Renal pelvis (tissue), 4 donors: ENCODE results near the gene TPST2. TPM values are rescaled to one million over a fixed set of nuclear protein-coding genes. Genes with fewer than 3 reads are reported as not detected.
"Not testable (repeated sequence)": the region's sequence is repeated elsewhere in the genome, so short reads cannot be mapped to it uniquely, and the experiment has no call there.

Experiments used
- DNase-seq: peaks from one replicate; pipeline ENCODE4 v3.0.0-alpha.2; 2013
- polyA plus RNA-seq, 3 donors: library from polyadenylated mRNA; unstranded; fragments of 120-200 nt; gene quantifications; one replicate each; pipeline ENCODE4 v1.2.1, GENCODE V29; 2013; ENCODE audit not compliant: insufficient read length in 3 of 3

TPST2 gene
- polyA plus RNA-seq, 3 donors = 24.9 to 30.3 (median 29.8) TPM

- DNase-seq = no peak
Observed at GRCh38 chr22:26615830-26616435, 26.0 kb upstream of the TPST2 start.

GRCh38 chr22:26615149-26615548 lies 25.2 kb upstream of the TPST2 start:
- DNase-seq = no peak

DNA sequence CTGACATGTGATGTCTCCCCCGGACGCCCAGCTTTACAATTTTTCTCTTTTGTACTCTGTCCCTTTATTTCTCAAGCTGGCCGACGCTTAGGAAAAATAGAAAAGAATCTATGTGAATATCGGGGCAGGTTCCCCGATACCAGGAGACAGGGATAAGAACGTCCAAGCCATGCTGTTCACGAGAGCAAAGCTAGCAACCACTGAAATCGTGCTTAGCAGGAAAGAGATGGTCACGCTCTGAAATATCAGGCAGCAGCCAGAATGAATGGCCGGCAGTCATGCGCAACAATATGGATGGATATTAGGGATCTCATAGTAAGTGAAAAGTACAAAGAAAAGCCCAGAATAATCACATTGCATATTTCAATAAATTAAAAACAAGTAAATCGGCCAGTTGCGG lies 24.4 kb upstream of the TPST2 start:
- no peak for DNase-seq

DNA sequence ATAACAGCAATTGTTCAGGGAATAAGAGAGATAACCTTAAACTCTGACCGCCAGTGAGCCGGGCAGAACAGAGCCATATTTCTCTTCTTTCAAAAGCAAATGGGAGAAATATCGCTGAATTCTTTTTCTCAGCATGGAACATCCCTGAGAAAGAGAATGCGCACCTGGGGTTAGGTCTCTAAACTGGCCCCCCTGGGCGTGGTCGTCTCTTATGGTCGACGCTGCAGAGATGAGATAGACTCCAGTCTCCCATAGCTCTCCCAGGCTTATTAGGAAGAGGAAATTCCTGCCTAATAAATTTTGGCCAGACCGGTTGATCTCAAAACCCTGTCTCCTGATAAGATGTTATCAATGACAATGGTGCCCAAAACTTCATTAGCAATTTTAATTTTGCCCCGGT lies 23.8 kb upstream of the TPST2 start:
- DNase-seq = not testable (repeated sequence)

DNA sequence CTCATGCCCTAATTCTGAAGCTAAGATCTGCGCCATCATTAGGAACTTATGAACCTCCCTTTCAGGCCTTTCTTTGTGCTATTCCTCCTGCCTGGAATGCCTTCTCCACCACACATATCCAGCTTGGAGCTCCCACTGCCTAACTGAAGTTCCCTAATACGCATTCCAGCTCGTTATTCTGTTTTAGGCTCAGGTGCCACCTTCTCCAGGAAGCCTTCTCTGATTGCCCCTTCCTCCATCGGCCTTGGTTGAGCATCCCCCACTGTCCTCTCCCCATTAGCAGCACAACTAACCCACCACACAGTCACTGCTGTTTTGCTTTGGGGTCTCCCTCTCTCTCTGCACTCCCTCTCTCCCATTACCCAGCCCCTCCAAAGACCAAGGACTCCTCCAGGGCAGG lies 22.7 kb upstream of the TPST2 start:
- no peak for DNase-seq

GRCh38 chr22:26610996-26611395 lies 21.1 kb upstream of the TPST2 start:
- DNase-seq = no peak

- no peak for DNase-seq
Observed at GRCh38 chr22:26610072-26610958, 20.4 kb upstream of the TPST2 start.

- DNase-seq = no peak
Observed at GRCh38 chr22:26609287-26609686, 19.4 kb upstream of the TPST2 start.

DNA sequence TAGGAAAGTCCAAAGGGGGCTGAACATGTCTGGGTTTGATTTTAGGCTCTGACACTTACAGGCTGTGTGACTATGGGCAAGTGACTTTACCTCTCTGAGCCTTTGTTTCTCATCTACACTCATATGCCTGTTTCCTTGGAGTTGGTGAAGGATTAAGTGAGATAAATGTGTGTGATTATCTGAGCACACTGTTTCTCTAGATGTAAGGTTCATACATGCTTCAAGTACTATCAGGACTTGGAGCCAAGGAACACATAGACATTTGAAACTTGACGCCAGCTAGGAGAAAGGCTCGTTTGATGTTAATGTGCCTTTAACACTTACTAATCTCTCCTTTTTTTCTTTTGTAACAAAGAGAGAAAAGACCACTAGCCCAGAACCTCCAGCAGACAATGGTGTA lies 18.2 kb upstream of the TPST2 start:
- DNase-seq = no peak

DNA sequence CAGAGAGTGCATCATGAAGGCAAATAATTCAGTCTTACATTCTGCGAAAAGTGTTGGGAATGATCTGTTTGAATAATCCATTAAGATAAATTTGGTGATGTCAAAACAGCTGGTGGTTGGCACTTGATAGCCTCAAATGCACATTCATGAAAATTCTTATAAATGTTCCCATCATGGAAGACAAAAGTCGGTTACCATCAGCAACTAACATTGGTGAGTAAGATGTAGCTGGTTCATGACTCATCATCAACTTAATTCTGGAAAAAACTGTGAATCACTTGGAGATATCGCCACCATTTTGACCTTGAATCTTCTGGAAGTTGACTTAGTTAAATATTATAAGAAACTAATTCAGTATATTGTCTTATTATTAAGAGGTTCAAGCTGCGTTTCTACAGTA lies 16.7 kb upstream of the TPST2 start:
- DNase-seq = no peak

DNA sequence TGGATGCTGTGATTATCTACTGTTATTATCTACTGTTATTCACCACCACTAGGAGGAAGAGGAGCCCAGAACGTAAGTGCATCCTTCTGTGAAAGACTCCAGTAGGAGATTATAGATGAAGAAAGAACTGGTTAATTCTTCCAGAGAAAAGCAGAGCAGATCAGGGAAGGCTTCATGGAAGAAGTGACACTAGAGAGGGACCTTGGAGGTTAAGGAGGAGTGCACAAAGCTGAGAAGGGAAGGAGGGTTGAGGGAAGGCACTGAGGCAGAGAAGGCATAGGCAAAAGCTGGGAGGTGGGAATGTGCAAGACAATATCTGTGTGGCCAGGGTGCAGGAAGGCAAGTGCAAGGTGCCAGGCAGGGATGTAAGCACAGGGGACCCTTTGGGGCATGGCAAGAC lies 14.4 kb upstream of the TPST2 start:
- no peak for DNase-seq

DNA sequence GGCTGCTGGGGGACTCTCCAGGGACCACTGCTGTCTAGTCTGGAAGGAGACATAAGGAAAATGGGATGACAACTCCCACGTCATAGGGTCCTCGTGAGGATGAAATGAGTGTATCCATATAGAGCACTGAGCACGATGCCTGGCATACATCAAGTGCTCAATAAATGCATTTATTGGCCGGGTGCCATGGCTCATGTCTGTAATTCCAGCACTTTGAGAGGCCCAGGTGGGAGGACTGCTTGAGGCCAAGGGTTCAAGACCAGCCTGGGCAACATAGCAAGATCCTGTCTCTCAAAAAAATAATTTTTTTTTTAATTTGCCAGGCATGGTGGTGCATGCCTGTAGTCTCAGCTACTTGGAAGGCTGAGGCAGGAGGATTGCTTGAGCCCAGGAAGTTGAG lies 12.2 kb upstream of the TPST2 start:
- DNase-seq = no peak

GRCh38 chr22:26601726-26602125 lies 11.8 kb upstream of the TPST2 start:
- DNase-seq = no peak

- DNase-seq = no peak
Observed at GRCh38 chr22:26599505-26599904, 9.6 kb upstream of the TPST2 start.

- DNase-seq = no peak
Observed at GRCh38 chr22:26597480-26597879, 7.5 kb upstream of the TPST2 start.

DNA sequence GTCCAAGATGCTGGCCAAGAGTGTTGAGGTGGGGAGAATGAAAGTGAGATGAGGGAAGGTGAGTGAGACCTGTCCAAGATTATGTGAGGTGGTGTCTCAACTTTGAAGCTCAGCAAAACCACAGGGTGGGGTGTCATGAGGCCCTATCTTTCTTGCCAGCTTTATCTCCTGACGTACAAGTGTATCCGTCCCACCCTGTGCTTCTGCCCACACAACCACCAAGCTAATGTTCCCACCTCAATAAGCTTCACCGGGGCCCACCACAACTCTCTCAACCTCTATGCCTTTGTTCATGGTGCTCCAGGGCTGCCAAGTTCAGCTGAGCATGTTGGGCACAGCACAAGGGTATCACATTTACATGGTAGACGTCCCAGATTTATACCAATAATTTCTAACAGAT lies 7.1 kb upstream of the TPST2 start:
- no peak for DNase-seq

DNA sequence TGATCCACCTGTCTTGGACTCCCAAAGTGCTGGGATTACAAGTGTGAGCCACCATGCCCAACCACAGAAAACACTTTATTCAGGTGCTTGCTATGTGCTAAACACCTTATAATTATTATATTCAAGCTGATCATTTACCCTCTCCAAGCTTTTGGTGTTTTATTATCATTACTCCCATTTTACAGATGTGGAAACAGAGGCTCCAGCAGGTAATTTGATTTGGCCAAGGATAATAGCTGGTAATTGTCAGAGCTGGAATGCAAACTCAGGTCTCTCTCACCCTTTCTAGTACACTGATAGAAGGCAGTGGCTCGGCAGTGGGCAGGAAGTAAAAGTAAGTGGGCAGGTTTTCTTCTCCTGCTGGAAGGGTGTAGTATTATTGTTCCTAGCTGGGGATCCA lies 3.8 kb upstream of the TPST2 start:
- no peak for DNase-seq

DNA sequence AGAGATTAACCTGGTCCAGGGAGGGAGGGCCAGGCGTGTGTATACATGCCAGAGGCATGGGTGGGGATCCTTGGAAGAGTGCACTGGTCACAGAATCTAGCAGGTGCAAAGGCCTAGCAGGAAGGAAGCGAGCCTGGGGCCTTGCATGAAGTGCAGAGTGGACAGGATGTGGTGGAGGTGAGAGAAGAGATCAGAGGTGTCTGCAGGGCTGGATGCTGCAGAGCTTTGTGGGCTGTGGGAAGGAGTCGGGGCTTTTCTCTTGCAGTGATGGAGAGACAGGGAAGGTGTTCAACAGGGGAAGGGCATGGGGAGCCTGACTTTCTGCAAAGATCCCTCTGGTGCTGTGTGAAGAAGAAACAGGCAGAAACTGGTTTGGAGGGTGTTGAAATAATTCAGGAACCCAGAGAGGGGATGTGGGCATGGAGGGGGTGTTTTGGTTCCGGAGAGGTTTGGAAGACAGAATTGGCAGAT lies 2.5 kb upstream of the TPST2 start:
- no peak for DNase-seq

GRCh38 chr22:26589367-26589844 lies 526 bp downstream of the TPST2 start:
- DNase-seq = no peak

GRCh38 chr22:26588729-26589366 lies 1.1 kb downstream of the TPST2 start:
- DNase-seq = peak; percentile 4

GRCh38 chr22:26587991-26588613 lies 1.8 kb downstream of the TPST2 start:
- DNase-seq = no peak

GRCh38 chr22:26586556-26587325 lies 3.2 kb downstream of the TPST2 start:
- no peak for DNase-seq
